Trophoblast cell (in vitro differentiated cells and primary cell): Measurements from ENCODE around the gene GRID1.

Experiments used
- DNase-seq, 2 donors: peaks; one replicate each; pipeline ENCODE4 v3.0.0-alpha.2; 2016
- H2AFZ ChIP-seq: 2 replicates; pipeline ENCODE4 v1.6.1; 2013; ENCODE audit warnings: low read length, moderate library complexity, mild to moderate bottlenecking; ENCODE audit not compliant: insufficient read depth, poor library complexity
- H2AK5ac ChIP-seq: 2 replicates; pipeline ENCODE4 v1.6.1; 2013; ENCODE audit warnings: mild to moderate bottlenecking, low read length
- H2BK120ac ChIP-seq: 2 replicates; pipeline ENCODE4 v1.6.1; 2013; ENCODE audit warnings: low read length, mild to moderate bottlenecking, moderate library complexity; ENCODE audit not compliant: insufficient read depth, poor library complexity
- H2BK12ac ChIP-seq: 2 replicates; pipeline ENCODE4 v1.6.1; 2013; ENCODE audit warnings: mild to moderate bottlenecking, low read length, moderate library complexity
- H2BK5ac ChIP-seq: 2 replicates; pipeline ENCODE4 v1.6.1; 2013; ENCODE audit warnings: low read length, low read depth, moderate library complexity, mild to moderate bottlenecking; ENCODE audit not compliant: poor library complexity
- H3K14ac ChIP-seq: 2 replicates; pipeline ENCODE4 v1.6.1; 2013; ENCODE audit warnings: mild to moderate bottlenecking, low read length
- H3K18ac ChIP-seq: 2 replicates; pipeline ENCODE4 v1.6.1; 2013; ENCODE audit warnings: mild to moderate bottlenecking, low read length
- H3K23ac ChIP-seq: 2 replicates; pipeline ENCODE4 v1.6.1; 2013; ENCODE audit warnings: low read length
- H3K27ac ChIP-seq: 2 replicates; pipeline ENCODE4 v1.5.1; 2013; ENCODE audit warnings: low read depth, mild to moderate bottlenecking, inconsistent platforms, low read length, moderate library complexity
- H3K27me3 ChIP-seq: 2 replicates; pipeline ENCODE4 v1.6.1; 2013; ENCODE audit warnings: inconsistent platforms, mild to moderate bottlenecking, low read length, moderate library complexity; ENCODE audit not compliant: insufficient read depth
- H3K36me3 ChIP-seq, 2 experiments: 1 replicate in 1 of 2; 2 replicates in 1 of 2; pipeline ENCODE4 v1.6.1; 2013; ENCODE audit warnings: low read length in 2 of 2, mild to moderate bottlenecking in 2 of 2, moderate library complexity in 1 of 2; ENCODE audit not compliant: insufficient read depth in 2 of 2, control insufficient read depth in 1 of 2
- H3K4ac ChIP-seq: 2 replicates; pipeline ENCODE4 v1.6.1; 2013; ENCODE audit warnings: low read depth, mild to moderate bottlenecking, low read length, moderate library complexity
- H3K4me1 ChIP-seq, 2 experiments: 1 replicate in 1 of 2; 2 replicates in 1 of 2; pipeline ENCODE4 v1.6.1; 2013; ENCODE audit warnings: low read length in 2 of 2, mild to moderate bottlenecking in 2 of 2, moderate library complexity in 1 of 2; ENCODE audit not compliant: insufficient read depth in 2 of 2, control insufficient read depth in 1 of 2
- H3K4me2 ChIP-seq: 2 replicates; pipeline ENCODE4 v1.6.1; 2013; ENCODE audit warnings: inconsistent platforms, mild to moderate bottlenecking, low read length, moderate library complexity
- H3K4me3 ChIP-seq: 2 replicates; pipeline ENCODE4 v1.5.1; 2013; ENCODE audit warnings: mild to moderate bottlenecking, low read depth, low read length, inconsistent platforms
- H3K79me1 ChIP-seq: one replicate; pipeline ENCODE4 v1.6.1; 2013; ENCODE audit warnings: low read length
- H3K79me2 ChIP-seq: 2 replicates; pipeline ENCODE4 v1.6.1; 2013; ENCODE audit warnings: low read length, mild to moderate bottlenecking; ENCODE audit not compliant: control insufficient read depth, insufficient read depth, poor library complexity
- H3K9ac ChIP-seq: 2 replicates; pipeline ENCODE4 v1.6.1; 2013; ENCODE audit warnings: mild to moderate bottlenecking, low read length
- H3K9me3 ChIP-seq: 2 replicates; pipeline ENCODE4 v1.6.1; 2013; ENCODE audit warnings: low read depth, mild to moderate bottlenecking, control low read depth, inconsistent platforms, low read length; ENCODE audit not compliant: insufficient read depth
- H4K12ac ChIP-seq: 2 replicates; pipeline ENCODE4 v1.6.1; 2013; ENCODE audit warnings: low read depth, mild to moderate bottlenecking, low read length, moderate library complexity
- H4K8ac ChIP-seq: 2 replicates; pipeline ENCODE4 v1.6.1; 2013; ENCODE audit warnings: low read depth, mild to moderate bottlenecking, low read length, moderate library complexity
- H4K91ac ChIP-seq: one replicate; pipeline ENCODE4 v1.6.1; 2013; ENCODE audit warnings: low read depth, mild to moderate bottlenecking, low read length, moderate library complexity
- WGBS: extraction: QIAGEN DNeasy Blood & Tissue Kit; methylation state at CpG from one replicate; pipeline ENCODE4 v1.1.7; 2013; ENCODE audit warnings: missing lambda C conversion rate; ENCODE audit not compliant: insufficient read length, insufficient coverage; ENCODE audit errors: extremely low coverage; 5-methylcytosine and 5-hydroxymethylcytosine counted together

Gene GRID1

DNA sequence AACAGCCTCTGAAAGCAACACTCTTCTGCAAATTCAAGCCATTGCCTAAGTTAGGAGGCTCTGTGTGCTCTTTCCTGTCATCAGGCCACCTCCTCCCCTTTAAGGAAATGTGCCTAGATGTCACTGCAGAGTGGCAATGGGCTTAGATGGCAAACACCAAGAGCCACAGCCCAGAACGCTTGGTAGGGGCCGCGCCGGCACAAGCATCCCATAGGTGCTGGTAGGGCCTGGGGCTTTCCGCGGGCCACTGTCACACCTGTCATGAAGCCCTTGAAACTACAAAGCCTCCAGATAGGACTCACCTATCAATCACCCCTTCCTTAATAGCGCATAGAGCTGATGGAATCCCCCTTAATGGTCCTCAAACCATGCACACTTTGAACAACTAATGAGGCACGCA, 299.9 kb downstream of the GRID1 start:
- Histone ChIP-seq H3K79me1 (no peaks in the 10 kb centered on the region), H3K18ac (no peak overlapping the region), H2AK5ac (no peak overlapping the region), H3K9ac (no peak overlapping the region), H3K4me3 (no peak overlapping the region), H2BK120ac (no peak overlapping the region), H3K79me2 (no peaks in the 10 kb centered on the region), H3K4me2 (no peak overlapping the region), H3K4ac (no peak overlapping the region), H3K14ac (no peak overlapping the region), H3K23ac (no peak overlapping the region), H2AFZ (no peak overlapping the region), H3K36me3 (no peaks in the 10 kb centered on the region), H3K9me3 (no peaks in the 10 kb centered on the region), H3K27me3 (no peaks in the 10 kb centered on the region), H4K91ac (no peak overlapping the region), H3K27ac (no peak overlapping the region), H4K8ac (no peak overlapping the region), H3K4me1 (no peaks in the 10 kb centered on the region), H2BK12ac (no peak overlapping the region), H4K12ac (no peak overlapping the region), H2BK5ac (no peak overlapping the region)
- no peak for DNase-seq
- WGBS, result no CpG with 5 or more reads among the region's 8 CpGs

DNA sequence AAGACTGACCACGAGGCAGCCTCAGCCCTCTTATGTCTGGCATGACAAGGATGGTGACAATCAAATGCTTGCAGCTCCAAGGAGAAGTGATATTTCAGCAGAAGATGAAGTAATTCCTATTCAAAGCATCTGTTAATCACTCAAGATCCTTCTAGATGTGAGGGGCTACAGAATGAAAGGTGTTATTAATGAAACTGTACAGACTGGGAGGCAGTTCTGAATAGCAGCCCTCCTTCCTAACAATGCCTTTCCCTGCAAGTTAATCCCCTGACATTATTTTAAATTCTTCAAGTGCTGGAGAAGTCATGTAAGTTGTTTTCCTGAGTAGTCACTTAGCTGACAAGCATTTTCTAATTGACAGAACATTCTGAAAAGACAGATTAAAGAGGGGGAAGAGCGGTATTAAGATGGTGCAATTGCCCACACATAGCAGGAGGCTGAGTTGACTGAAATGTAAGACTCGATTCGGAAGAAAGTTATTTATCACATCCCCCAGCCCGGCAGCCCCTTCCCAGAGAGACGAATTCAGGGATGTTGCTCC, 300.8 kb downstream of the GRID1 start:
- DNase-seq, result no peak
- no peak overlapping the region for H3K4me3 ChIP-seq
- no peaks in the 10 kb centered on the region for H3K36me3 ChIP-seq
- H4K12ac ChIP-seq, result no peak overlapping the region
- no peaks in the 10 kb centered on the region for H3K27me3 ChIP-seq
- no peaks in the 10 kb centered on the region for H3K79me1 ChIP-seq
- H2BK12ac ChIP-seq, result no peak overlapping the region
- H2BK5ac ChIP-seq, result no peak overlapping the region
- H3K79me2 ChIP-seq, result no peaks in the 10 kb centered on the region
- H4K91ac ChIP-seq, result no peak overlapping the region
- no CpG with 5 or more reads among the region's 6 CpGs for WGBS
- no peak overlapping the region for H2AFZ ChIP-seq
- H3K14ac ChIP-seq, result no peak overlapping the region
- no peak overlapping the region for H3K4me2 ChIP-seq
- H3K9me3 ChIP-seq, result no peaks in the 10 kb centered on the region
- no peak overlapping the region for H3K4ac ChIP-seq
- no peak overlapping the region for H4K8ac ChIP-seq
- H3K4me1 ChIP-seq, result no peaks in the 10 kb centered on the region
- H3K23ac ChIP-seq, result no peak overlapping the region
- H3K9ac ChIP-seq, result no peak overlapping the region
- H2BK120ac ChIP-seq, result no peak overlapping the region
- H3K18ac ChIP-seq, result no peak overlapping the region
- H3K27ac ChIP-seq, result no peak overlapping the region
- H2AK5ac ChIP-seq, result no peak overlapping the region

DNA sequence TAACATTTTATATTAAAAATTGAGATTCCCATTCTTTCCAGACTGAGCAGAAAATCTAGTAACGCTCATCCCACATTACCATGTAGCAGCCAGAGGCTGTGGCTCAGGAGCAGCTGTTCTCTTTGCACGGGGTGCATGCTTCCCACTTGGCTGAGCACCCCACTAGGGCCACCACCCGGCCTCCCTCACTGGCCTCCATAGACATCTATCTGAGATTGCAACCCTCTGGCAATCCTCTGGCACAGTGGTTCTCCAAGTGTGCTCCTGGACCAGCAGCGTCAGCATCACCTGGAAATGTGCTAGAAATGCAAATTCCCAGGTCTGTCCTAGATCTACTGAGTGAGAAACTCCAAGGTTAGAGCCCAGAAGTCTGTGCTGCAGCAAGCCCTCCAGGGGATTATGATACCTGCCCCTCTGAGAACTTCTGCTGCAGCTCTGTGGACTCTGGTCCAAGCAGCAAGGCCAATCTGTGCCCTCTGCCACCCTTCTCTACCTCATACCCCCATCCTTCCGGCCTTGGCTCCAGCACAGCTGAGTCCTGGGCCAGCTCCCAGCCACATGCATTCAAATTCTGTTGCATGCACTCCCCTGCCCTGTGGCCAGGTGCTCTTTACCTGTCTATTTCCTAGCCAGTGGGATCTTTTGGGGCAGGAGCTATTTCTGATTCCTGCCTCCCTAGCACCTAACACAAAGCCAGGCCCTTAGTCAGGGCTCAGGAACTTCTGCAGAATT, 301.5 kb downstream of the GRID1 start:
- Histone ChIP-seq H3K4me3 (no peak overlapping the region), H3K4me2 (no peak overlapping the region), H4K91ac (no peak overlapping the region), H3K14ac (no peak overlapping the region), H2BK5ac (no peak overlapping the region), H3K18ac (no peak overlapping the region), H3K79me2 (no peaks in the 10 kb centered on the region), H3K4me1 (no peaks in the 10 kb centered on the region), H4K12ac (no peak overlapping the region), H3K23ac (no peak overlapping the region), H2BK12ac (no peak overlapping the region), H3K27ac (no peak overlapping the region), H3K79me1 (no peaks in the 10 kb centered on the region), H3K36me3 (no peaks in the 10 kb centered on the region), H3K4ac (no peak overlapping the region), H3K9ac (no peak overlapping the region), H2AK5ac (no peak overlapping the region), H3K27me3 (no peaks in the 10 kb centered on the region), H3K9me3 (no peaks in the 10 kb centered on the region), H4K8ac (no peak overlapping the region), H2BK120ac (no peak overlapping the region), H2AFZ (no peak overlapping the region)
- no peak for DNase-seq
- WGBS, result no CpG with 5 or more reads among the region's 5 CpGs

DNA sequence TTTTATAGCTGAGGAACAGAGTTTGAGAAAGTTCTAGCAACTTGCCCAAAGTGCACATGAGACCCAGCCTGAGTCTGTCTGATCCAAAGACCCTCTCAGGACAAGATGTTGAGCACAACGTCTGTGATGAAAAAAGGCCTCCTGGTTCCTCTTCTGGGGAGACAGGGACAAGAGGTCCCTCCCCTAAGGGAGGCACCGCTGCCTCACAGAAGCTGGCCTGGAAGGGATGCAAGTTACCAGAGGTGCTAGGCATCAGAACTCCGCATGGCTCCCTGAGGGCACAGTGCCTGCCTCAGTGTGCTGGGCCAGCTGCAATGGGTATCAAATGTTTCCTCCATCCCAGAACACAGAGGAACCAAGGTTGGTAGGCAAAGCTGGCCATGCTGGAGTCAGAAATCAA, 302.4 kb downstream of the GRID1 start:
- H2BK12ac ChIP-seq, result no peak overlapping the region
- H3K23ac ChIP-seq, result no peak overlapping the region
- DNase-seq, result no peak
- no peak overlapping the region for H2AFZ ChIP-seq
- no peak overlapping the region for H3K4me2 ChIP-seq
- H3K9ac ChIP-seq, result no peak overlapping the region
- no peak overlapping the region for H3K4ac ChIP-seq
- H3K27me3 ChIP-seq, result no peaks in the 10 kb centered on the region
- no peak overlapping the region for H2AK5ac ChIP-seq
- H3K14ac ChIP-seq, result no peak overlapping the region
- H3K18ac ChIP-seq, result no peak overlapping the region
- no peak overlapping the region for H2BK120ac ChIP-seq
- WGBS, result no CpG with 5 or more reads among the region's 3 CpGs
- no peak overlapping the region for H4K8ac ChIP-seq
- no peaks in the 10 kb centered on the region for H3K4me1 ChIP-seq
- H4K91ac ChIP-seq, result no peak overlapping the region
- no peak overlapping the region for H4K12ac ChIP-seq
- no peak overlapping the region for H3K27ac ChIP-seq
- H3K36me3 ChIP-seq, result no peaks in the 10 kb centered on the region
- no peaks in the 10 kb centered on the region for H3K79me2 ChIP-seq
- H3K9me3 ChIP-seq, result no peaks in the 10 kb centered on the region
- H3K79me1 ChIP-seq, result no peaks in the 10 kb centered on the region
- H3K4me3 ChIP-seq, result no peak overlapping the region
- H2BK5ac ChIP-seq, result no peak overlapping the region
